ENCODE results near the gene JSRP1. TPM values are rescaled to one million over a fixed set of nuclear protein-coding genes. Genes with fewer than 3 reads are reported as not detected.

Gene JSRP1
- total RNA-seq, 2 donors from 2014 or later, result 0.55 to 2.6 TPM

DNA sequence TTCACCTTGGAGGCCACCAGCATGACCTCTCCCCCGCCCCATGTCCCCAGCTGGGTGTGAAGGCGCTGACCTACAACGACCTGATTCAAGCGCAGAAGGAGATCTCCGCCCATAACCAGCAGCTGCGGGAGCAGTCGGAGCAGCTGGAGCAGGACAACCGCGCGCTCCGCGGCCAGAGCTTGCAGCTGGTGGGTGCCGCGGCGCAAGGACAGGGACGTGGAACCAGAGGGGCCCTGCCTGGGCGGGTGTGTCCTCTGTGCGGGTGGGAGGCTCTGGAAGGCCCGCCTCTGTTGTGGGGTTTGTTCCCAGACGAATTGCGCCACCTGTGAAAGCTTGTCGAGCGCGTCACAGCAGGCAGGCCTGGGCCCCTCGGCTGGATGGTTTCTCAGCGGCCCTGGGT is 42.4 kb downstream of the JSRP1 start:
- no peak for DNase-seq

GRCh38 chr19:2212861-2213711 is 43.1 kb downstream of the JSRP1 start:
- intact Hi-C loops (cut with DNase I, micrococcal nuclease), result no loop called here
- ATAC-seq, result peak; percentile 92
- DNase-seq, result peak; percentile 84 to 90

More for the DNA sequence above, 42.4 kb downstream of the JSRP1 start:
- intact Hi-C loops (cut with DNase I, micrococcal nuclease), result no loop called here
- ATAC-seq, result peak; percentile 37

DNA sequence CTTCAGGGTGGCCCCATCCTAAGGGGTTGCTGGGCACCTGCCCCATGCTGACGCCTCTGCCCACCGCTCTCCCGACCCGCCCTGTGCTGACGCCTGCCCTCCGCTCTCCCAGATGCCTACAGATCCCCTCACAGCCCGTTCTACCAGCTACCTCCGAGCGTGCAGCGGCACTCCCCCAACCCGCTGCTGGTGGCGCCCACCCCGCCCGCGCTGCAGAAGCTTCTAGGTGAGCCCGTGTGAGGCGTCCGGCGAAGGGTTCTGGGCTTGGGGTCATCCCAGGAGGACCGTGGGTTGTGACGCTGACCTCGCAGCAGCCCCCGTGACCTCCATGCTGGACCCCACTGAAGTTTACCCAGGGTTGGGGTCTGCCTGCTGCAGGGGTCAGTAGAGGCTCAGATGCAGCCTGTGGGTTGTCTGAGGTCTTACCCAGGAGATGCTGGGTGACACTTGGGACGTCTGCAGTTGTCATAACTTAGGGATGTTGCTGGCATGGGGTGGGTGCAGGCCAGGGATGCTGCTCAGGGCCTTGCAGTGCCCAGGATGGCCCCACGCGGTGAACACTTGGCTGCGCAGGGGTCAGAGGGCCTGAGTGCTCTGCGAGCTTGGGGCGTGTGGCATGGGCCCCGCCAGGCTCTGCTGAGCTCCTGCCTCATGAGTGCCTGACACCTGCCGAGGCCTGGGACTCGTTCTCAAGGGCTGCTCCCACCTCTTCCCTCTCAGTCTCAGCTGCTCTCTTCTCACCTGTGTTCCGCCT is 45.1 kb downstream of the JSRP1 start:
- intact Hi-C loops (cut with DNase I, micrococcal nuclease), result no loop called here
- DNase-seq (no peak), ATAC-seq (no peak)

GRCh38 chr19:2210206-2210605 is 46.0 kb downstream of the JSRP1 start:
- ATAC-seq (no peak), DNase-seq (no peak)
- intact Hi-C loops (cut with DNase I, micrococcal nuclease), result no loop called here

GRCh38 chr19:2209408-2209807 is 46.8 kb downstream of the JSRP1 start:
- DNase-seq (no peak), ATAC-seq (no peak)
- intact Hi-C loops (cut with DNase I, micrococcal nuclease), result no loop called here

DNA sequence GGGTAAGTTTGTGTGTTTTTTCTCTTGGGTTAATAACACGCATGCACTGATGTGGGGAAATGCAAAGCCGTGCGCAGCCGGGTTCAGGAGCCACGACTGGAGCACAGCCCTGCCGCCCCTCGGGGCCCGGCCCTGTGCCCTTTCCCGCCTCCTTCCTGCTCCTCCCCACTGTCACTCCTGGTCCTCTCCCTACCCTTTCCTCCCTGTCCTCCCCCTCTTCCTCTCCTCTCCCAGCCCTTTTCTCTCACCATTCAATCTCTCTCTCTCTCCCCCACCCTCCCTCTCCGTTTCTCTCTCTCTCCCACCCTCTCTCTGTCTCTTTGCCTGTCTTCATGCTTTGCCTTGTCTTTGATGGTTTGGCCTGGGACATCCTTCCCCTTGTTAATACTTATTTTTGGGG is 47.2 kb downstream of the JSRP1 start:
- intact Hi-C loops (cut with DNase I, micrococcal nuclease), result no loop called here
- DNase-seq (no peak), ATAC-seq (no peak)

GRCh38 chr19:2207991-2208860 is 48.0 kb downstream of the JSRP1 start:
- peak; percentile 64 to 85 for DNase-seq
- ATAC-seq, result peak; percentile 38
- intact Hi-C loops (cut with DNase I, micrococcal nuclease), result no loop called here

GRCh38 chr19:2207008-2207407 is 49.2 kb downstream of the JSRP1 start:
- ATAC-seq (no peak), DNase-seq (no peak)
- intact Hi-C loops (cut with DNase I, micrococcal nuclease), result no loop called here

GRCh38 chr19:2202366-2202765 is 53.9 kb downstream of the JSRP1 start:
- DNase-seq (no peak), ATAC-seq (no peak)
- intact Hi-C loops (cut with DNase I, micrococcal nuclease), result no loop called here

Small RNA genes lying within 50 kb of the gene (microRNA-seq; reads per million reads assigned to microRNA genes)
- gene MIR1227, result 3.2 to 10.9 reads per million in 2 donors
- 0 reads per million in 2 donors for gene MIR4321

Other genes with a start within 250 kb of the JSRP1 start
- 10 to 100 TPM; 73.1 to 73.7 TPM for gene BTBD2, start 240.7 kb downstream of the JSRP1 start, total RNA-seq
- gene MKNK2, start 205.2 kb downstream of the JSRP1 start, total RNA-seq, result 100 to 1,000 TPM; 242 to 319 TPM
- 10 to 100 TPM; 37.9 to 48.4 TPM for gene MOB3A, start 160.1 kb downstream of the JSRP1 start, total RNA-seq
- 1 to 10 TPM; 2.1 to 2.3 TPM for gene IZUMO4, start 159.5 kb downstream of the JSRP1 start, total RNA-seq
- gene AP3D1, start 104.9 kb downstream of the JSRP1 start, total RNA-seq, result 100 to 1,000 TPM in 1 of 2 donors, 10 to 100 TPM in 1; 99.4 to 123 TPM
- gene DOT1L, start 92.5 kb downstream of the JSRP1 start, total RNA-seq, result 10 to 100 TPM; 37.6 to 41.6 TPM
- gene PLEKHJ1, start 20.1 kb downstream of the JSRP1 start, total RNA-seq, result 100 to 1,000 TPM; 198 to 213 TPM
- gene SF3A2, start 19.6 kb downstream of the JSRP1 start, total RNA-seq, result 10 to 100 TPM; 60.3 to 62.7 TPM
- 1 to 10 TPM; 1.6 to 1.7 TPM for gene AMH, start 7.1 kb downstream of the JSRP1 start, total RNA-seq
- gene PEAK3, start 25.8 kb upstream of the JSRP1 start, total RNA-seq, result under 1 TPM; 0.15 to 0.78 TPM
- gene LINGO3, start 51.7 kb upstream of the JSRP1 start, total RNA-seq, result not detected
- gene LSM7, start 72.2 kb upstream of the JSRP1 start, total RNA-seq, result 100 to 1,000 TPM in 1 of 2 donors, 10 to 100 TPM in 1; 67.1 to 101 TPM
- gene SPPL2B, start 72.3 kb upstream of the JSRP1 start, total RNA-seq, result 100 to 1,000 TPM; 142 to 173 TPM
- gene TMPRSS9, start 103.8 kb upstream of the JSRP1 start, total RNA-seq, result under 1 TPM; 0.25 to 0.34 TPM
- gene TIMM13, start 171.2 kb upstream of the JSRP1 start, total RNA-seq, result 100 to 1,000 TPM in 1 of 2 donors, 10 to 100 TPM in 1; 90.2 to 129 TPM
- gene LMNB2, start 200.5 kb upstream of the JSRP1 start, total RNA-seq, result 10 to 100 TPM; 23.6 to 43.9 TPM
- 10 to 100 TPM; 44.4 to 53.8 TPM for gene GADD45B, start 219.7 kb upstream of the JSRP1 start, total RNA-seq

All from left colon (tissue), 2 donors.